ENCODE results near the gene TUBA4B.
"Not testable (repeated sequence)": the region's sequence is repeated elsewhere in the genome, so short reads cannot be mapped to it uniquely, and the experiment has no call there.

The TUBA4B gene

DNA sequence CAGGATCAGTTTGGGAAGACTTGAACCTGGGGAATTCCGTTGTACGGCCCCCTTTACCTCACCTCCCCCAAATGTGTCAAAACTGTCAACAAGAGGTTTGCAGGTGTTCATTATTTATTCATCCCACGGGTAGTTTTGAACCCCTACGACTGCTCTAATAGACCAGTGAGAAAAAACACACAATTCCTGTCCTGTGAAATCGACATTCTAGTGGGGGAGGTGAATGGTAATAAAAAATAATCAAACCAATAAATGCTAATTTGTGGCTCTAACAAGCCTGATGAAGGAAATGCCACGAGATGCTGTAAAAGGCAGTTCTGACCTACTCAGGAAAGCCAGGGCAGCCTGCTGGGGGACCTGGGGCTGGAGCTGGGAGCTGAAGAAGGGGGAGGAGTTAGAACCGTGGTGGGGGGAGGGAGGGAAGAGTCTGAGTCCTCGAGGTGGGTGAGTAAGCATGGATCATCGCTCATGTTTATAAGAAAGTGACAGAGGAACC is 25.7 kb downstream of the TUBA4B start:
- no peak for DNase-seq

- DNase-seq, result peak; percentile 90
These were observed 26.3 kb downstream of the TUBA4B start, which contains the start of gene DNAJB2 for GRCh38 chr2:219279151-219279915. DNAJB2 (plus strand) TSS chr2:219279366; CDS start chr2:219279834, 468 bp downstream.

DNA sequence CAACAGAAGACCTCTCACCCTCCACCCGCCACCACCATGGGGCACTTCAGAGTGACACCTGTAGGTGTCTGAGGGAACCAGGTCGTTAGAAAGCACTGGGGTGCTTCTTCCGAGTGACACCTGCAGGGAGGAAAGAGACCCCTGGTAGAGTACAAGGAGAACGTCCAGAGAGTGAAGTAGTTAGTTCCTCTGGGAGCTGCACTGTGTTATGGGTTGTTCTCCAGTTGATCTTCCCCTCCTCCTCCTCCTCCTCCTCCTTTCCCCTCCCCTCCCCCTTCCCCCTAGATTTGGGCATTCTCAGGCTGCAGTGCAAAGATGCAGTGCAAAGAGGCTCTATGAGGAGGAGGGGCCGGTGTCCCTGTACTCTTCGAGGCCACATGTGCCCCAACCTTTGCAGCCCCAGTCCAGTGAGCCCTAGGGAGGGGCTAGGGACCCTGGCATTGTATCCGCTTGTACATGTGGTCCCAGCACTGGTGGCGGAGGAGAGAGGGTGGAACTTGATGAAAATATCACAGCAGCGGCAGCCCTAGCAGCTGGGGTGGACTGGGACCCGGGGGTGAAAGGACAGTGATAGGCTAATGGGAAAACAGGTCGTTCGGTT is 27.0 kb downstream of the TUBA4B start:
- DNase-seq, result no peak

DNA sequence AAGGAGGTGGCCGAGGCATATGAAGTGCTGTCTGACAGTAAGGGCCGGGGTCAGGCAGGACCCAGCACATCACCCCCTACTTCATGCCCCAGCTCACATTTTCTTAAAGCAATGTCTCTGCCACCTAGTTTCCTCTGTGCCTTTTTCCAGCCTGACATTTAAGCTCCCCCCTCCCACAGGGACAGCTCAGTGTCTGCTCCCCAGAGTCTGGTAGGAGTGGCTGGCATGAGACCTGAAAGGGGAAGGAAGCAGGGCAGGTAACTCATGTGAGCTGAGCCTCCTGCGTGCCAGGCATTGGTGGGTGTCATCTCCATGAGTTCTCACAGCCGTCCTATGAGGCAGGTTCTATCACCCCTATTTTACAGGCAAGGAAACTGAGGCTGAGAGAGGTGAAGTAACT is 27.6 kb downstream of the TUBA4B start:
- DNase-seq, result no peak

DNA sequence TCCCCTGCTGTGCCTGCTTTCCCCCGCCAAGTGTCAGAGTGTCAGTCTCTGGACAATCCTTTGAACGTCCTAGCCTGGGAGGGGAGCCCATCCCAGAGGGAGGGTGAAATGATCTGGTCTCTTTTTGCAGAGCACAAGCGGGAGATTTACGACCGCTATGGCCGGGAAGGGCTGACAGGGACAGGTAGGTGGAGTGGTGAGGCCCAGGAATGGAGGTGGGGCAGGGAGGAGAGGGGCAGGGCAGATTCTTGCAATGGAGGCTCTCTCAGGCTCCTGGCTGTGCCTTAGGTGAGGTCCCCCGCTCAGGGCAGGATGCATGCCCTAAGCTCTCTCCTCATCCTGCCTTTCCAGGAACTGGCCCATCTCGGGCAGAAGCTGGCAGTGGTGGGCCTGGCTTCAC is 28.5 kb downstream of the TUBA4B start:
- no peak for DNase-seq

DNA sequence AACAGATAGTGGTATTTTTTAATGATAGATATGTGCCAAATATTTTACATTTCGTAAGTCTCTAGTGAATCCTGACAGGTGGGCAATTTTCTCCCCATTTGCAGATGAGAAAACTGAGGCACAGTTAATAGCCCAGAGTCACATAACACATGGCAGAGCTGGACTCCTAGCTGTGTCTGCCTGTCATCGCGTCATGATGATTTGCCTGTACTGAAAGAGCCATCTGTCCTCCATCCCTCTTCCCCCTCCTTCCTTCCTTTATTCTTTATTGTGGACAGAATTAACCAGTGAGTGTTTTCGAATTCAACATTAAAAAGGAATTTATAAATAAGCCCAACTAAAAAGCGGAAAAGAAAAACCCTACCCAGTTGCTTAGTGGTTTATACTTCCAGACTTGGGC is 29.3 kb downstream of the TUBA4B start:
- DNase-seq, result no peak

DNA sequence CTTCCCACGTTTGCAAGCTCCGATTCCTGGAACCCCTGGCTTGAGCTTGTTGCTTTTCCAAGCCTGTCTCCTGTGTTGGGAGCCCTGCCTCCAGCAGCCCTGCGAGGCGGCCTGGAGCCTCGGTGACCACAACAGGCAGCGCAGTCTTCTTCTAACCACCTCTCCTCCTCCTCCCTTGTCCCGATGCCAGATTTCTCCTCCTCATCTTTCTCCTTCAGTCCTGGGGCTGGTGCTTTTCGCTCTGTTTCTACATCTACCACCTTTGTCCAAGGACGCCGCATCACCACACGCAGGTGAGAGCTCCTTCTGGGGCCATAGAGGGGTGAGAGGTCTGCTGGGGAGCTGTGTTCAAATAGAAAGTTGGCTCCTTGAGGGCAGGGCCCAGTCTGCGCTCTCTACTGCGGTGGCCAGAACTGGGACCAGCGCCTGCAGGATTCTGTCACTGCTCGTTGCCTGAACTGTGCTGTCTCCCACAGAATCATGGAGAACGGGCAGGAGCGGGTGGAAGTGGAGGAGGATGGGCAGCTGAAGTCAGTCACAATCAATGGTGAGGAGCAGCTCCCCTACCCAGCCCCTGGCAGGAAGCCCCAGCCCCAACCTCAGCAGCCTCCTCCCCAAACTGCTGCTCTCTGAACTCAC is 30.0 kb downstream of the TUBA4B start:
- no peak for DNase-seq

DNA sequence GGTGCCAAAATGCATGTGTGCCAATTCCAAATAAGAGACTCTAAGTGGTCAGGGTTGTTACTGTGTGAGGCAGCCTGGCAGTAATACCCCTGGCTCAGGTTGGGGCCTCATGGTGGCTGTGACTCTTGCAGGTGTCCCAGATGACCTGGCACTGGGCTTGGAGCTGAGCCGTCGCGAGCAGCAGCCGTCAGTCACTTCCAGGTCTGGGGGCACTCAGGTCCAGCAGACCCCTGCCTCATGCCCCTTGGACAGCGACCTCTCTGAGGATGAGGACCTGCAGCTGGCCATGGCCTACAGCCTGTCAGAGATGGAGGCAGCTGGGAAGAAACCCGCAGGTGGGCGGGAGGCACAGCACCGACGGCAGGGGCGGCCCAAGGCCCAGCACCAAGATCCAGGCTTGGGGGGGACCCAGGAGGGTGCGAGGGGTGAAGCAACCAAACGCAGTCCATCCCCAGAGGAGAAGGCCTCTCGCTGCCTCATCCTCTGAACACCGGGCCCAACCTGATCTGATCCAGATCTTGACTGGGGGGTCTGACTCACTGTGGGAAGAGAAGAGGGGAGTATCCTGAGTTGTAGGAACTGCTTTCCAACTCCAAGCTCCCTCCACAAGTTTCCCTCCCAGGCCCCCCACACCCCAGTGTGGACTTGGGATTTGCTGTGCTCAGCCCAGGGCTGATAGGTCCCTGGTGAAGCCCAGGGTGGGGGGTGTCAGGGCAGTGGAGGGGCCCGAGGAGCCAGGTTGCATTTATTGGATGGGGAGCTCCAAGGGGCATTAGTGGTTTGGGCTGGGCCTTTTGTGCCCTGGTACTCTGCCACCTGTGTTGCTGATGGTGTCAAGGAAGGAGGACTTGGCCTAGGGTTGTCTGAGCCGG is 31.7 kb downstream of the TUBA4B start:
- DNase-seq, result no peak

- no peak for DNase-seq
These were observed 32.3 kb downstream of the TUBA4B start for GRCh38 chr2:219285373-219285735.

DNA sequence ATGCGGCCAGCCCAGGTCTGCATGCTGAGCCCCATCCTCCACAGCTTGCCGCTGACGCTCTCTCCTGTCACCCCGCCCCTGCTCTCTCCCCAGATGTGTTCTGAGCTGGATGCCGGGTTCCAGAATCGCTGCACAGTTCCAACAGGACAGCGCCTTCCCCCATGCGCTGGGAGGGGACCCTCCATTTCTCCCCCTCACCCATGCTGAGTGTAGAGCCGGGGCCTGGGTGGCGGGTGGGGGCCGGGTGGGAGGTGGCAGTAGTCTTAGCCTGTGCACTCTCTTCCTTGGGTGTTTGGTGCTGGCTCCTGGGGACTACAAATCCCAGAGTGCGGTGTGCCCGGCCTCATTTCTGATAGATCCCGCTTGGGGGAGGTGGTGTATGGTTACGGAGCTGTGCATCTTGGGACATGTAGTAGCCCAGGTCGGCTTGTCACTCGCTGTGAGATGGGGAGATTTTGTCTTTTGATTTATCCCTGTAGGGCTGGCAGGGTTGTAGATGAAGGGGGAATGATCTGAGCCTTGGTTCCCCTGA is 32.9 kb downstream of the TUBA4B start:
- no peak for DNase-seq

GRCh38 chr2:219286436-219287115 is 33.5 kb downstream of the TUBA4B start:
- no peak for DNase-seq

- not testable (repeated sequence) for DNase-seq
These were observed 34.0 kb downstream of the TUBA4B start for GRCh38 chr2:219287116-219287440.

- no peak for DNase-seq
These were observed 34.7 kb downstream of the TUBA4B start for GRCh38 chr2:219287580-219288265.

DNA sequence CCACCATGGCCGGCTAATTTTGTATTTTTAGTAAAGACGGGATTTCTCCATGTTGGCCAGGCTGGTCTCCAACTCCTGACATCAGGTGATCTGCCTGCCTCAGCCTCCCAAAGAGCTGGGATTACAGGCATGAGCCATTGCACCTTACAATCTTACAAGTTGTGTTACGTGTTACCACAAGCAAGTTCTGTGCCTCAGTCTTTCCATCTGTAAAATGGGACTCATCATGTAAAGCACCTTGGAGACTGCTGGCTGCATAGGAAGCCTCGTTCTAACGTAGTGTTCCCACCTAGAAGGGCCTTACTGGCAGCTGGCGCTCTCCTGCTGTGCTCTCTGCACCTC is 36.1 kb downstream of the TUBA4B start:
- no peak for DNase-seq

DNA sequence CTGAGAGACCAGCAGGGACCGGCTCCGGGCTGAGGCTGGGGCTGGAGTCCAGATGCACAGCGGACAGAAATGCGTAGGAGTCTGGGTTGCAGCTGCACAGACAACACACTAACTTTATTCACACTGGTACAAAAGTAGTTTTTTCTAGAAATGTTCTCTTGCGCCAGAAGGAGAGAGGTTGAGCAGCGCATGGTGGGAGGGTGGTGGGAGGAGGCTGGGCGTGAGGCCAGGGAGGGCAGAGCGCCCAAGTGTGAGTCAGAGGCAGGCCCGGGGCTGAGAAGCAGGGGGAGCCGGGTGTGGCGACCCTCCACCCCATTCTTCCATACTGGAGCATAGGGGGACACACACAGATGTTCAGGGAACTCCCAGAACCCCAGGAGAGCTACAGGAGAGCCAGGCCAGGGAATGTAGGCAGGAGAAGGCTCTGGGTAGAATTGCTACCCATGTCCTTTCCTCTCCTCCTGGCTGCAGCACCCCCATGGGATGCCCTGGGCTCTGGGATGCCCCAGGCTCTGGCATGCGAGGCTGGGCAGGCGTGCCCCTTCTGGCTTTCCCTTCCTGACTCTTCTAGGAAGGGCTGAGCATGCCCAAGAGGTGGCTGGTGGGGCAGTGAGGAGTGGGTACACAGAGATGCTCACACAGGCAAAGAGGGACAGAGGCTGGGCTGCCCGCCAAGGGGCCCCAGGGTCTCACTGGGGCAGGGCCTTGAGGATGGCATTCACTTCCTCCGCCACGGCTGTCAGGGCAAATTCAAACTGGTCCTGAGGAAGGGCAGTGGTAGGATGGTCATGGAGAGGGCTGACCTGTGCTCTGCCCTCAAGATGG is 36.7 kb downstream of the TUBA4B start:
- DNase-seq, result no peak

- DNase-seq, result no peak
These were observed 37.5 kb downstream of the TUBA4B start for GRCh38 chr2:219290381-219291171.

- DNase-seq, result no peak
These were observed 38.4 kb downstream of the TUBA4B start for GRCh38 chr2:219291394-219291793.

- DNase-seq, result no peak
These were observed 39.0 kb downstream of the TUBA4B start for GRCh38 chr2:219291910-219292490.

DNA sequence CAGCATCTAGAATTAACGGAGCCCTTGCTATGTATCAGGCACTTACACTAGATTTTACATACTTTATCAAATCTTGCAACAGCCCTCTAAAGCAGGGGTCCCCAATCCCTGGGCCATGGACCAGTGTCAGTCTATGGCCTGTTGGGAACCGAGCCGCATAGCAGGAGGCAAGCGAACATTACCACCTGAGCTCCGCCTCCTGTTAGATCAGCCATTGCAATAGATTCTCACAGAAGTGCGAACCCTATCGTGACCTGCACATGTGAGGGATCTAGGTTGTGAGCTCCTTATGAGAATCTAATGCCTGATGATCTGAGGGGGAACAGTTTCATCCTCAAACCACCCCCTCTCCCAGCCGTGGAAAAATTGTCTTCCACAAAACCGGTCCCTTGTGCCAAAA is 39.6 kb downstream of the TUBA4B start:
- DNase-seq, result no peak
